SU-DHL-6 (cell line): ENCODE results near the gene CEP170.

Experiments
- EZH2phosphoT487 ChIP-seq: fragments of 200-600 bp; sonication (generic), shearing (Covaris generic); conservative IDR thresholded peaks from 2 replicates; pipeline ENCODE4 v1.6.1; 2018; ENCODE audit warnings: mild to moderate bottlenecking, antibody characterized with exemption, low read length, moderate library complexity, mixed read lengths
- TF ChIP-seq, protein P1 (sequence below): fragments of 200-600 bp; sonication (generic); IDR thresholded peaks from one replicate; pipeline ENCODE4 v1.5.1; 2017; ENCODE audit warnings: antibody characterized with exemption, mild to moderate bottlenecking, low read length, moderate library complexity; ENCODE audit not compliant: insufficient read depth, poor library complexity, severe bottlenecking

DNA sequence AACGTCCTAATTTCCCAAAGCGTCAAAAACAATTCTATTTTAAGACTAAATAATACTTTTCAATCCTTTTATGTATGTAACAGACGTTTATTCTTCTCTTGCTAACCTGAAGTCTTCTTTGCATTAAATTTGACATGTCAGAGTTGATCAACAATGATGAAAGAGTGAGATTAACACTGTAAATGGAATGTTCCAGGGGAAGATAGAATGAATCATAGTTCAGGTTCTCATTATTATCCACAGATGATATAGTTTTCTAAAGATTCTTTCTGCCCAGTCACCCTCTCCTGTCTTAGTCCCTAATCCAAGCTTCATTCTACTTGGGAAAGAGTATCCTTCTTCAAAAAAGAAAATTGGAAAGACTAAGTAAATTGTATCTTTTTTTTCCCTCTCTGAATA lies 39.6 kb upstream of the CEP170 start:
- TF ChIP-seq, protein P1, sequence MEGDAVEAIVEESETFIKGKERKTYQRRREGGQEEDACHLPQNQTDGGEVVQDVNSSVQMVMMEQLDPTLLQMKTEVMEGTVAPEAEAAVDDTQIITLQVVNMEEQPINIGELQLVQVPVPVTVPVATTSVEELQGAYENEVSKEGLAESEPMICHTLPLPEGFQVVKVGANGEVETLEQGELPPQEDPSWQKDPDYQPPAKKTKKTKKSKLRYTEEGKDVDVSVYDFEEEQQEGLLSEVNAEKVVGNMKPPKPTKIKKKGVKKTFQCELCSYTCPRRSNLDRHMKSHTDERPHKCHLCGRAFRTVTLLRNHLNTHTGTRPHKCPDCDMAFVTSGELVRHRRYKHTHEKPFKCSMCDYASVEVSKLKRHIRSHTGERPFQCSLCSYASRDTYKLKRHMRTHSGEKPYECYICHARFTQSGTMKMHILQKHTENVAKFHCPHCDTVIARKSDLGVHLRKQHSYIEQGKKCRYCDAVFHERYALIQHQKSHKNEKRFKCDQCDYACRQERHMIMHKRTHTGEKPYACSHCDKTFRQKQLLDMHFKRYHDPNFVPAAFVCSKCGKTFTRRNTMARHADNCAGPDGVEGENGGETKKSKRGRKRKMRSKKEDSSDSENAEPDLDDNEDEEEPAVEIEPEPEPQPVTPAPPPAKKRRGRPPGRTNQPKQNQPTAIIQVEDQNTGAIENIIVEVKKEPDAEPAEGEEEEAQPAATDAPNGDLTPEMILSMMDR: no peak
- TF ChIP-seq EZH2phosphoT487: no peak
